MM.1S (cell line): ENCODE measurements around the gene SPATA13.

Experiments used
- CTCF ChIP-seq: fragments of 300-600 bp; sonication (generic); IDR thresholded peaks from 2 replicates; pipeline ENCODE4 v1.5.1; 2016; ENCODE audit warnings: antibody characterized with exemption, low read length, mixed read lengths
- EZH2 ChIP-seq: fragments of 300-600 bp; sonication (generic); optimal IDR thresholded peaks from 2 replicates; pipeline ENCODE3; 2017; ENCODE audit warnings: low read depth, mild to moderate bottlenecking, antibody characterized with exemption, low read length, mixed read lengths
- EZH2phosphoT487 ChIP-seq: fragments of 300-600 bp; sonication (generic); IDR thresholded peaks from 2 replicates; pipeline ENCODE4 v1.6.1; 2018; ENCODE audit warnings: antibody characterized with exemption, low read length

DNA sequence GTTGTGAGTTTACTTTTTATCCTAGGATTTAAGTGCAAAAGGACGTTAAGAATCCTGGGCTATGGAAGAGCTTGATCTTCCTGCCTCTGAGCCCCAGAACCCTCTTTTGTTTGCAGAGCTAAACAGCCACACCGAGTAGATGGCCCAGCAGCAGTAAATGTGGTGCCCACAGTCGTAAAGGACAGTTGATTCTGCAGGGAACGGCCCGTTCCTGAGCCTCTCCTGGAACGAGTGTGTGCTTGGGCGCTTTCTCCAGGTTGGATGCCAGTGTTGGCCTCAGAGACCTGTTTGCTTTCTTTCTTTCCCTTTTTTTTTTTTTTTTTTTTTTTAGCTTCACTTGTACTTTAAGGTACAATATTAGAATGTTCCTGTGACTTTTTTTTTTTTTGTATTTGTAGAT is 41.7 kb downstream of the SPATA13 start:
- TF ChIP-seq CTCF (no peak), EZH2phosphoT487 (no peak), EZH2 (no peak)
